Subcutaneous adipose tissue (tissue), 4 donors: ENCODE data around the gene AGAP1. TPM values are rescaled to one million over a fixed set of nuclear protein-coding genes. Genes with fewer than 3 reads are reported as not detected.

Source experiments
- total RNA-seq, 4 donors: library from RNA; depleted of rRNA; stranded (reverse); fragments of >200 nt; gene quantifications; one replicate each; pipeline ENCODE4 v1.1.0, GENCODE V29; 2016
- TF ChIP-seq, protein P1 (sequence below): fragments of 450-650 bp; IDR thresholded peaks from one replicate; pipeline ENCODE4 v1.5.1; 2016; ENCODE audit warnings: low read depth, mild to moderate bottlenecking, control low read depth, antibody characterized with exemption, moderate library complexity

The AGAP1 gene
- total RNA-seq, 4 donors from 2014 or later = 13.6 to 26.3 (median 23.6) TPM

DNA sequence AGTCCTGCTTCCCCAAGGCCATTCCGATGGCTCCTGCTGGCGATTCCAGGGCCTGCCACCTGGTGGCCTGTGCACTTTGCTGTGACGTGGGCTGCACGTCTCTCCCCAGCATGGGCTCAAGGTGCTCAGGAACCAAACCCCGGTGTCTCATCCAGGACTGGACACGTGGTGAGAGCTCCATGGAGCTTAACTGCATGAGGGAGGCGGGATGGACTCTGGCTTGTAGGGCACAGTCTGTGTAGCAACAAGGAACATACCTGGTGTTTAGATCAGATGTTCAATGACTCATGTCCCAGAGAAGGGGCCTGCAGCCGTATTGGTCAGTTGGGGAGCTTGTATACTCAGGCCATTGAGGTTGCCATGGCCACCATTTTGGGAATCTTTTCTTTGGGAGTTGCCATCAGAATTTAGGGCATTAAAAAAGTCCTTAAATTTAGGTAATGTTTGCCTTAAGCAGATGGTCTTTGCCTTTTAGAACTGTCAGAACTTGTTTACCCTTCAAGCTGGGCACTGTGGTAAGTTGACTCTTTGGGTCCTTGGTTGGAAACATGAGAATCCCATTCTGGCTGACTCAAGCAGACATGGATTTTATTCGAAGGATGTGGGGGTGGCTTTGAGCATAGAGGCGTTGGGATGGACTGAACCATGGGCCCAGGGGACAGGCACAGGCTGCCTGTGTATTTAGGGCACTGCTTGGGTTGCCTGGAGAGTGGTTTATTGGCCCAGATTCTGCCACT is 21.0 kb downstream of the AGAP1 start:
- TF ChIP-seq, protein P1, sequence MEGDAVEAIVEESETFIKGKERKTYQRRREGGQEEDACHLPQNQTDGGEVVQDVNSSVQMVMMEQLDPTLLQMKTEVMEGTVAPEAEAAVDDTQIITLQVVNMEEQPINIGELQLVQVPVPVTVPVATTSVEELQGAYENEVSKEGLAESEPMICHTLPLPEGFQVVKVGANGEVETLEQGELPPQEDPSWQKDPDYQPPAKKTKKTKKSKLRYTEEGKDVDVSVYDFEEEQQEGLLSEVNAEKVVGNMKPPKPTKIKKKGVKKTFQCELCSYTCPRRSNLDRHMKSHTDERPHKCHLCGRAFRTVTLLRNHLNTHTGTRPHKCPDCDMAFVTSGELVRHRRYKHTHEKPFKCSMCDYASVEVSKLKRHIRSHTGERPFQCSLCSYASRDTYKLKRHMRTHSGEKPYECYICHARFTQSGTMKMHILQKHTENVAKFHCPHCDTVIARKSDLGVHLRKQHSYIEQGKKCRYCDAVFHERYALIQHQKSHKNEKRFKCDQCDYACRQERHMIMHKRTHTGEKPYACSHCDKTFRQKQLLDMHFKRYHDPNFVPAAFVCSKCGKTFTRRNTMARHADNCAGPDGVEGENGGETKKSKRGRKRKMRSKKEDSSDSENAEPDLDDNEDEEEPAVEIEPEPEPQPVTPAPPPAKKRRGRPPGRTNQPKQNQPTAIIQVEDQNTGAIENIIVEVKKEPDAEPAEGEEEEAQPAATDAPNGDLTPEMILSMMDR = no peak

DNA sequence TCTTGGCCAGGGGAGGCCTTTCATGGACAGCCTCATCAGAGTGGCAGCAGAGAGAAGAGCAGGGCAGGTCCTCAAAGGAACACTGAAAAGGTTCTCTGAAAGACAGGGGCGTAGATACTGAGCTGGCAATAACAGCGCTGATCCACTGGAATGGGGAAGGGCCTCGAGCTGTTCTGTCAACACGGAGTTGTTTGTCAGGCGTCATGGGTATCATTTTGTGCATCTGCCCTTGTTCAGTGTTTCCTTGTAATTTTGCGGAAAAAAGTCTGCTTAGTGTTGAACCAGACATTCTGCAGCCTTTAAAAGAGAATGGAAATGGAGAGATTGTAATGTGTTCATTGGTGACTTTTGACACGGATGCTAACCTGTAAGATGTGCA is 21.5 kb downstream of the AGAP1 start:
- TF ChIP-seq, protein P1 = no peak

DNA sequence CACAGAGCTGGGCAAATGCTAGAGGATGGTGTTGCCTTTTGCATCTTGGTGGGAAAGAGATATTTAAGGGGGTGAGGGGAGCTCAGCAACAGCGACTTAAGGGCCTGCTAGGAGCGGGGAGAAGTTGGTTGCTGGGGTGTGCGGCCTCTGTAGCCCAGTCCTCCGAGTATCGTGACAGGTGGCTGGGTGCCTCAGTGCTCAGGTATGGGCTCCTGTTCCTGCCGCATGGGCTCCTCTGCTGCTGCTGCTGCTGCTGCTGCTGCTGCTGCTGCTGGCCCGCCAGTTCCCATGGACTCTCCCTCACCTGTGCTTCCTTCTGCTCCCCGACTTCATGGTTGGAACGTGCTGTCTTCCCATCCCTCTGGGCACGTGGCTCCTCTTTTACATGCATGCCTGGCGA is 22.0 kb downstream of the AGAP1 start:
- TF ChIP-seq, protein P1 = no peak

DNA sequence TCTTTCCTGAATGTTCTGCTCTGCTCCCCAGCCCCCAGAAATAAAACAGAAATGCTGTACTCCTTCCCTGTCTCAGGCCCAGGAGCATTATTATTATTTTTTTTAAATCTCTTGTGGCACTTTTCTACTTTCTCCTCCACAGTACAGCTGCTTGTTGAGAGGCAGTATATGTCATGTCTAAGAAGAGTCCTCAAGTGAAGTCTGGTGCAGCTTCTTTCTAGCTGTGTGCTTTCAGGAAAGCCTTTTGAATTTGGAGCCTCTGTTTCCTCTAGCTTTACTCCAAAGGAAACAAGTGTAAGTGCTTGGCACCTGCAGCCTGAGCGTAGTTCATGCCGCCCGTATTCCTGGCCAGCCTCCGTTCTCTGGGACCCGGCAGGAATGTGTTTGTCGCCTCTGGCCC is 22.4 kb downstream of the AGAP1 start:
- TF ChIP-seq, protein P1 = no peak

GRCh38 chr2:235518322-235519090 is 24.7 kb downstream of the AGAP1 start:
- TF ChIP-seq, protein P1 = no peak

- TF ChIP-seq, protein P1 = no peak
These were observed 26.9 kb downstream of the AGAP1 start for GRCh38 chr2:235520787-235521186.

DNA sequence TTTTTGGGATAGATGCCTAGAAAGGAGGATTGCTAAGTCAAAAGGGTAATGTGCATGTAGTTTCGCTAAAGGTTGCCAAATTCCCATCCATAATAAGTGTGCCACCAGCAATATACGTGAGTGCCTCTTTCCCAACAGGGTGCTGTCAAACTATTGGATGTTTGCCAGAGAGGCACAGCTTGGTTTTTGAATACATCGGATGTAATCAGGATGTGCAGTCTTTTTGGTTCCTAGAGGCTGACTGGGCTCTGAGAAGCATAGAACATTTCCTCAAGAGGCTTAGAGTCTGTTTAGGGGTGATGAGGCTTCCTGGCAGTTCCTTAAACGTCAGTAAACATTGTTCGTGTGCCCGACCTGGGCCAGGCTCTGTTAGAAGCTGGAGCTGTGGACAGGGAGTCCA is 28.0 kb downstream of the AGAP1 start:
- TF ChIP-seq, protein P1 = no peak
